ENCODE measurements around the gene OCSTAMP.

GRCh38 chr20:46568570-46569129, 18.2 kb upstream of the OCSTAMP start:
- no peak for TF ChIP-seq CTCF (IDR thresholded peaks at IDR 0.05; ENCODE audit: low read length)
- no peak for TF ChIP-seq EZH2phosphoT487 (IDR thresholded peaks at IDR 0.05; ENCODE audit: low read length)

All from MM.1S (cell line).